CD4-positive, alpha-beta T cell treated with Interleukin-17A for 1 hour (primary cell): ENCODE measurements around the gene CASD1.

ENCODE experiments used
- DNase-seq: peaks from one replicate; pipeline ENCODE4 v3.0.0-alpha.2; 2020

Gene CASD1

GRCh38 chr7:94590526-94591162, 81.0 kb downstream of the CASD1 start:
- no peak for DNase-seq

- DNase-seq: no peak
Measured at GRCh38 chr7:94591176-94591575, 81.6 kb downstream of the CASD1 start.

DNA sequence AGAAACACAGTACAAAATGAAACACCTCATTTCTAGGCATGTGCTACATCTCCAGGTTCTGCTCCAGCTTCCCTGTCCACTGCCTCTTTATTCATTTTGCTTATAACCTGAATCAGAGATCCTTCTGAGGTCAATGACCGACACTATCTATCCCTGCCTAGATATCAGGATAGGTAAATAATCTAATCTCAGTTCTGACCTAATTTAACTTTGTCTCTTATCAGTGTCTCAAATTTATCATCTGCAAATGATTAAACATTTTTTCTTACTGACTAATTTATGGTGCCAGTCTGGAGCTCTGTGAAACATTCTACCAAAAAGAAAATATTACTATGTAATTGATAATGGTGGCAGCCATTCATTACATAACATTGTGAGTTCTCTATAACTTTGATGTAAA, 85.3 kb downstream of the CASD1 start:
- DNase-seq: no peak

- no peak for DNase-seq
Measured at GRCh38 chr7:94595717-94596116, 86.1 kb downstream of the CASD1 start.

- DNase-seq: no peak
Measured at GRCh38 chr7:94600267-94600666, 90.7 kb downstream of the CASD1 start.

DNA sequence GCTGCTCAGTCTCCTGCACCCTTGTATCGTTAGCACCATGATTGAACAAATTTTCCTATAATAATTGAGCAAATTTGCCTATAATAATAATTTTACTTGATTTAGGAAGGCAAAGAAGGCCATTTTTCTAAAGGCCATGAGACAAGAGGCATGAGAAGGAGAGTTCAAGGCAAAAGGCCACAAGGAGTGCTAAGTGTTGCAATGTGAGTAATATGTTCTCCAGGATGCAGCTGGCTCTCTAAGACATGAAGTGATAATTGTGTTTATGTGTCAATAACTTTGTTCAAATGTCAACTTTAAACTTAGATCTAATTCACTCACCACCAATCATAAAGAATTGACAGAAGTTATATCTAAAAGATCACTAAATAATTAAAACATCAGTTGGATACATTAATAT, 92.6 kb downstream of the CASD1 start:
- no peak for DNase-seq

DNA sequence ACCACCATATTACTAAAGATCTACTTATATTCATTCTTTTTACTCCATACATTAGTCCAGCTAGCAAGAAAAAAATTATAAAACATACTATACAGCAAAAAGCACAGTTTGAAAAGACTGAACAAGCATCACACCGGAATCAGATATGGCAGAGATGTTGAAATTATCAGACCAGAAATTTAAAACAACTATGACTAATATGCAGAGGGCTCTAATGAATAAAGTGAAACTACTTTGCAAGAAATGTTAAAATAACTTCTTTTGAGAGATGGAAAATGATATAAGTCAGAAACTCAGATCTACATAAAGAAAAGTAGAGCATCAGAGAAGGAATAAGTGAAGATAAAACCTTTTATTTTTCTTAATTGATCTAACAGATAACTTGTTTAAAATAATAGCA, 95.4 kb downstream of the CASD1 start:
- DNase-seq: no peak
